Activated naive CD4-positive, alpha-beta T cell treated with anti-CD3 and anti-CD28 coated beads, Interleukin-2, amount 50 U/mL, for 16 hours (primary cell): ENCODE results near the gene TRAF3IP1.
"Not testable (repeated sequence)": the region's sequence is repeated elsewhere in the genome, so short reads cannot be mapped to it uniquely, and the experiment has no call there.

Source experiments
- DNase-seq: peaks from one replicate; pipeline ENCODE4 v3.0.0-alpha.2; 2020

The TRAF3IP1 gene

DNA sequence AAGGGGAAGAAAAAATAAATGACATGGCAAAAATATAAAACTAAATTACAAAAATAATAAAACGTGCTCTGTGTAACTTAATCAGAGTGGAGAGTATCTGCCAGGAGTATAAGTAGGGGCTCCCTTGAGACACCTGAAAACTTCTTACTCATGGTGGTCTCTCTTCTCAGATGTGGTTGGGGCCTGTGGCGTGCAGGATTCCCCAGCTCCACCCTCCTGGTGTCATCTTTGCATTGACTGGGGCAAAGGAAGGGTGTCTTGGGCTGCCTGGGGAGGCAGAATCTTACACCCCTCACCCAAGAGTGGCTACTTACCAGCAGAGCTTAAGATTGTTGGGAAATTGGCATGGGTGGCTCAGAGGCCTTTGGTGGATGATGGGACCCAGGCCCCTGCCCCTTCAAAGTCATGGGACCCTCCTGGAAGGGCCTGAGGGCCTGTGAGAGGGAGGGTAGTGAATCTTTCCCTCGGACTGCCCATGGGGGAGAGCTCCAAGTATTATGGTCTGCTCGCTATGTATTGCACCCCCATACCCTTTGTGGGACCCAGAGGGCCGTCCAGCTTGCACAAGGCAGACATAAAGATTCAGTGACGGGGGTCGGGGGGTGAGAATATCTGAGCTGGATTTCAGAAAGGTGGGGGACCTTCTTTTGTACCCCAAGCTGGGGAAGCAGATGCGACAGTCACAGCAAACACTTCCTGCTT is 6.9 kb upstream of the TRAF3IP1 start:
- no peak for DNase-seq

DNA sequence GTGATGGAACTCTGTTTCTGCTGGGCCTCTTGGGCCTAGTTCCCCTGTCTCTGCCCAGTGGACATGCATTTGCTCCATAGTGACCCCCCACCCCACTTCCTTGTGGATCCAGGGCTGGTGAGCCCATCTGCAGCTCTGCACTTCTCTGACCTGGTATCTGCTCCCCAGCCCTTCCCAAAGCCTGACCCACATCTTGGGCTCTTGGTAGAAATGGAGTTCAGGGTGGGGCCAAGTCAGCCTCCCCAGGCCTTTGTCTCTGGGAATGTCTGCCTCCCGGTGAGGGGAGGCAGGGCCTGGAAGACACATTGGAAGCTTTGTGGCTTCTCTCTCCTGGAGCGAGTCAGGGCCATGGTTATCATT is 6.3 kb upstream of the TRAF3IP1 start:
- DNase-seq, result no peak

DNA sequence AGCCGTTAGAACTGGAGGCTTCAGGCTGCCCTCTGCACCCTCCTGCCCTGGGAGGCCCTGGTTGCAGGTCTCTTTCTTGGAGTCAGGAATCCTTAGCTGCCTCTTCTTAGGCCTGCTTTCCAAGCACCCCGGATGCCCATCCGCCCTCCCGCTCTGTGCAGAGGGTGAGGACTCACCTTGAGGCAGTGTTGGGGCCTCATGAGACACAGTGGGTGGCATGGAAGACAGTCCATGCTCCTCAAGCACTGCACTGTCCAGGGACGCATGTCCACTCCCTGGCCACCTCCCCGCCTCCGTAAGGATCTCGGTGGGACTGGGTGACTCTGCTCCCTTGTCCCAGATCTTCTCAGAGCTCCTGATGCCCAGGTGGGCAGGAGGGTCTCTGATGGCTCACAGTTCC is 5.7 kb upstream of the TRAF3IP1 start:
- no peak for DNase-seq

- no peak for DNase-seq
These were observed 5.2 kb upstream of the TRAF3IP1 start for GRCh38 chr2:238315031-238315595.

DNA sequence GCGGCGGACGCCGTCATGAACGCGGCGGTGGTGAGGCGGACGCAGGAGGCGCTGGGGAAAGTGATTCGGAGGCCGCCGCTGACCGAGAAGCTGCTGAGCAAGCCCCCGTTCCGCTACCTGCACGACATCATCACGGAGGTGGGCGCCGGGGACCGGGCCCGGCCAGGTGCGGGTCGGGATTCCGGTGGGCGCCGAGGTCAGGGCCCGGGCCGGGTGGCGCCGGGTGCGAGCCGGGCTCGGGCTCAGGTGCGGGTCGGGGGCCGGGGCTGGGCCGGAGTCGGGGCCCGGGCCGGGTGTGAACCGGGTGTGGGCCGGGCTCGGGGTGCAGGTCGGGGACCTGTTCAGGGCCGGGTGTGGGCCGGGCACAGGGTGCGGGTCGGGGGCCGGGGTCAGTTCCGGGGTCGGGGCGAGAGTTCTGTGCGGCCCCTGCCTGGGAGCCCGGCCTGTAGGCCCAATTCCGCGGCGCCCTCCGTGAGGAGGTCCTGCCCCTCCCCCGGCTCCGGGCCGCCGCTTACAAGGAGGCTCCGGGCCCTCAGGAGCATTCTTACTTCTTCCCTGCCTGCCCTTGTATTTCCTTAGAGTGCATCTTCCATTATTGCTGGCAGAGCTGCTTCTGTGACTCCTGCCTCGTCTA is 447 bp downstream of the TRAF3IP1 start:
- no peak for DNase-seq

DNA sequence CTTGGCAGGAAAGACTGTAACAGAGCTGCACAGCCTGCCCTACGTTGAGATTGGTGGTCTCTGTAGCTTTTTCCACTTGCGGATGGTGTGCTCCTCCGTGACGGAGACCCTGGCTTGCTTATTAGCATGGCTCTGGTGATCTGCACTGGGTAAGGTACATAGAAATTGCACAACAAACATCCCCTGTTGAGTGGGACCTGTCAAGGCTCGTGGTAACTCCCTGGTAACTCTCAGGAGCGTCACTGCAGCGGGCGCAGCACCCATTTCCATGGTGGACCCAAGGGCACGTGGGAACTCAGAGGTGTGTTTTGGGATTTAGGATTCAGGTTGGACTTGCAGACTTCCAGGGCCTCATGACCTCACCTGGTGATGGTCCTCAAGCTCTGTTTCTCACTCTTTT is 1.1 kb downstream of the TRAF3IP1 start:
- no peak for DNase-seq

- DNase-seq, result no peak
These were observed 1.7 kb downstream of the TRAF3IP1 start for GRCh38 chr2:238322001-238322411.

DNA sequence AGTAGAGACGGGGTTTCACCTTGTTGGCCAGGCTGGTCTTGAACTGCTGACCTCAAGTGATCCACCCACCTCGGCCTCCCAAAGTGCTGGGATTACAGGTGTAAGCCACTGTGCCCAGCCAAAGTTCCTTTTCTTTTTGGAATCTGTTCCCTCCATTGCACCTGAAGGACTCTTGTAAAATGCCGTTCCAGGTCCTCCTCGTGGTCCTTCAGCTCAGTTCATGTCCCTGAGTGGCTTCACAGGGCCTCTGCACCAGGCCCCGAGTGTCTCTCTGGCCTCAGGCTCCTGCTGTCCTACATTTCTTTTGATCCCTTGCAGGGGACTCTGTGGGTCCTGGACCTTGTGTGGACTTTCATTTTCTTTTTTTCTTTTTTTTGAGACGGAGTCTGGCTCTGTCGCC is 3.9 kb downstream of the TRAF3IP1 start:
- not testable (repeated sequence) for DNase-seq

DNA sequence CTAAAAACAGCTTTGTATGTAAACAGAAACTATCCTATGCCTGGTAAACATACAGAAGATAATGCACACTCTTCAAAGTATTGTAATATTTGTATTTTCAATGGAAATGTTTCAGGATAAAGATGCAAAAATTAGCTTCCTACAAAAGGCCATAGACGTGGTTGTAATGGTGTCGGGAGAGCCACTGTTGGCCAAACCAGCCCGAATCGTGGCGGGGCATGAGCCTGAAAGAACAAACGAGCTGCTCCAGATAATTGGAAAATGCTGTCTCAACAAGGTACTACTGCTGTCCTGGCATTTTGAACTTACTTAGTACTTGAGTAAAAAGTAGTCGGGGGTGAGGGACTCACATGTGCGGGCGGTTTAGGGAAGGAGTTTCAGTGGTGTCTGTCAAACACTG is 5.4 kb downstream of the TRAF3IP1 start:
- DNase-seq, result no peak

- DNase-seq, result no peak
These were observed 6.6 kb downstream of the TRAF3IP1 start for GRCh38 chr2:238326801-238327365.

GRCh38 chr2:238327751-238328150 is 7.4 kb downstream of the TRAF3IP1 start:
- DNase-seq, result no peak

DNA sequence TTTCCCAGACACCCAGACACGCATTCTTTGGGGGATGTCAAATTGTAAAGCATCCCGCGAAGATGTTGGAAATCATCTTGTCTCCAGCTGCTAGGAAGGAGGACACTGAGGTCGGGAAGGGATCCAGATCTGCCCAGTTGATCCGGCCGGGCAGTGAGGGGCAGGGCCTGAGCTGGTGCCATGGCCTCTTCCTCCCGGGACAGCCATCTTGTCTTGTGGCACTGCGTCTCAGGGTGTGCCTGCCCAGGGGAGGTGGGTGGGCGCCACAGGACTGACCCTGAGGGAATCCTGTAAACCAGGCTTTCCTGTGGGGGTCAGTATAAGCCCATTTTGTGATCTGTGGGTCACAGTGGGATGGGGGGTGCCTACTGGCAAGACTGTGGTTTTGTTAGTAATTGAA is 10.1 kb downstream of the TRAF3IP1 start:
- no peak for DNase-seq

DNA sequence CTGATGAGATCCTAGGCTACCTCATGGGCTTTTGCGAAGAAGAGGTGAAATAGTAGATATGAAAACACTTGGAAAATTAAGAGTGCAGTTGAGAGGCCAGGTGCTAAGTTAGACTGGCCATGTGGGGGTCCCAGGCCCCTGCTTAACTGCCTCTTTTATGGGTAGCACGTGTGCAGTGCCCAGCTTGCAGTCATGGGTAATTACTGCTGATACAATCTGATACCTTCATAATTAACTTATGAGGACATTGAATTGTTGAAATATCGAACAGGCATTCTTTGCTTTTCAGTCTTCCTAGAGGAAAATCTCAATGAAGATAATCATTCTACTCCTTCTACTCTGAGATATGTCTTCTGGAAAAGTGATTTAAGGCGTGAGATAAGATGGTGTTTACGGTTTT is 11.6 kb downstream of the TRAF3IP1 start:
- no peak for DNase-seq

DNA sequence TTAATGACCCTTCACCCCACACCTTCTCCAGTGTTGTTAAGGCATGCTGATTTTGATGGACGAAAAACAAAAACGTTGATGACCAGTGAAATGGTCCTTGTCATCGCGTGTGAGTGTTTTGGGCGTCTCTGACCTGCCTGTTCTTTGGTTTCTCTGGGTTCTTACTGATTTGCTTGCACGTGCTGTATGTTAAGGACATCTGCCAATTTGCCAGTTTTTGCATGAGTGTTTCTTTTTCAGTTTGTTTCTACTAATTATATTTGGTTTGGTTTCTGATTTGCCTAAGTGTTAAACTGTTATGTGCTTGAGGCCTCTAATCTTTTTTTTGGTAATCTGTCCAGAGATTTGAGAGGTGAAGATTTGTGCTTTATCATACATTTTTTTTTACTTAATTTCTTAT is 14.6 kb downstream of the TRAF3IP1 start:
- DNase-seq, result no peak

GRCh38 chr2:238335591-238335990 is 15.3 kb downstream of the TRAF3IP1 start:
- DNase-seq, result not testable (repeated sequence)

DNA sequence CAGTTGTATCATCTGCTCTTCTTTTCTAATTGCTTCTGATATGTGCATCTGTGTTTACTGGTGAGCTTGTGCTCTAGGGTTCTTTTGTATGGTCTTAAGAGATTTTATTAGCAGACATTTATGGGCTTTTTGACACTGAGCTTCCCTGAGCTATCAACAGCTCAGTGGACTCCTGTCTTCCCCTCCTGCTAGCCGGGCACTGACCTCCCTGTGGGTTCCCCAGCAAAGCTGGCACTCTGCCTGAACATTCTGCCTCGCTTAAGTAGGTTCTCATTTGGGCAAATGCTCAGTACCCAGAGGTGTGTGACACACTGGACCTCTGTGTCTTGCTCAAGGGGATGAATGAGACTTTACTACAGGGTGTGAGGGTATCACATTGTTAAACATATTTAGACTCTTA is 15.8 kb downstream of the TRAF3IP1 start:
- DNase-seq, result no peak

DNA sequence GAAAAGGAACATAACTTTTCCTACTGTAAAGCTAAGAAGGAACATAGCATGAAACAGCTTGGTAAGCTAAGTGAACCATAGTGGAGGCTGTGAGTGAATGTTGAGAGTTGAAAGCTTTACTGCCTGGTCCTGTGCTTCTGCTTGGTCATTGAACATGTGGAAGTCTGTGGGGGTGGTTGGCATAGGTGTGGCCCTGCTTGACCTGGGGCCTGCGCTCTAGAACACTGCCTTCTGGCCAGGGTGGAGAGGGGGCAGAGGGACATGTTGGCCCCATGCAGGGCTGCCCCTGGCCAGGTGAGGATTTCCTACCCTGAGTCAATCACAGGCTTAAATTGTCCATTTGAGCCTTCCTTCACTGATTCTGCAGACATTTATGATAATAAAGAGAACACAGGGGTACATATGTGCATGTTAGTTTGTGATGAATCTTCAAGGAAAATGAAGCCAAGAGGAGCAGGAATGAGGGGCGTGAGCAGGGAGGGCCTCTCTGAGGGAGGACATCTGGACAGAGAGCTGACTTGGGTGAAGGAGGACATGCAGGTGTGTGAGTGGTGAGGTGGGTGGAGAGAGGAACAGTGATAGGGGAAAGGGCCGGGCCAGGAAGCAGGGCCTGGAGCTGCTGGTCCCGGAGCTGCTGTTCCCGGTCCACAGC is 16.6 kb downstream of the TRAF3IP1 start:
- no peak for DNase-seq

DNA sequence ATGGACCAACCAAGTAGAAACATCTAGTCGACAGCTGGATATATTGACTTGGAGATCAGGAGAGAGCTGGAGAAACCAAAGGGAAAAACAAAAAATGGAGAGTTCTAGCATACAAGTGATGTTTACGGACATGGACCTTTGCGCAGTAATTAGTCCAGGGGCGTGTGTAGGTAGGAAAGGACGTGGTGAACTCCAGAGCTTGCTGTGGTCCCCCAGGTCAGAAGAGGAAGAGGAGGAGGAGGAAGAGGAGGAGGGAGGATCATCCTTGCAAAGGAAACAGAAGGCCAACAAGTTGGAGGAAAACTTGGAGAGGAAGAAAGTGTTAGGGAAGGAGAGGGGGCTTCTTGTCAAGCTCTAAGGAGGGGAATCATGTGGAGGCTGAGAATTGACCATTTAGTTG is 17.5 kb downstream of the TRAF3IP1 start:
- DNase-seq, result no peak

DNA sequence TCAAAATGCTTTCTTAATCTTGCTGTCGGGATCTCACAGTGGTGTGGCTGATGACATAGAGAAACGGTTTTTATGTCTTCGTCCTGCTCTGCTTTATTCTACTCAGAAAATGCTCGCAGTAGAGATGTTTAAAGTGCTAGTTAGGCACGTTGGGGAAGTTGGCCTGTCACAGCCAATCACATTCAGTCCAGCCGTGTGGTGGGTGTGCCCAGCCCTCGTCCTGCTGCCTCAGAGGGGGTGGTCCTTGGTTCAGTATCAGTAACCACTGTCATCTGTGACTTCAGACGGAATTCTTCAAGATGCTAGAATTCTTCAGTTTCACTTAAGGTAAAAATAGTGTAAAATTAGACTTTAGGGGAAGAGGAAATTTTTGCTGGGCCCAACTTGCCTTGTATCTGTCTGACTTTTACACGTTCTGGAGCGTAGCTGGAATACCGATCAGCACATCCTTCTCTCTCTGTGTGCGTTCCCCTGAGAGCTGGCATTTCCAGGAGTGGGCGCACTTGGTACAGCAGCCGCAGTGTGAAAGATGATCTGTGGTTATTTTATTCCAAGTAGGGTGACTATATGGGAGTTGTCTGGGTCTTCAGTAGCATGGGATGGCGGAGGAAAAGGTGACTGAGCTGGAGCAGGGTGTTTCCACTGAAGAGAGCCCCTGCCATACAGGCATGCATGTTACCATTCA is 18.5 kb downstream of the TRAF3IP1 start:
- no peak for DNase-seq

DNA sequence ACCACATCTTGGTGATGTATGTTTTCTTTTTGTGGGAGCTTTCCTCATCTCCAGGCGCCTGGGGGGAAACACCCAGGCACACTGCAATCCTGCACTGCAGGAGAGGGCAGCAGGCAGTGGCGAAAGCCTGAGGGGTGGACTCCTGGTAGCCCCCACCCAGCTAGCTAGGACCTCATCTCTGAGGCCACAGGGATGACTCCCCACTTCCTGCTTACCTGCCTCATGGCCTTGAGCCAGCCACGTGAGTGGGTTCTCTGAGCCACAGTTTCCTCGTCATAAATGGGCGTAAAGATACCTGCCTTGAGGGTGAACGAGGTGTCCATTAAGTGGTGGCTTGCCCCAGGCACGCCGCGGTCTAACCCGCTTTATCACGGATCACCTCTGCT is 19.1 kb downstream of the TRAF3IP1 start:
- no peak for DNase-seq

- no peak for DNase-seq
These were observed 19.5 kb downstream of the TRAF3IP1 start for GRCh38 chr2:238339814-238340213.

GRCh38 chr2:238341536-238341935 is 21.2 kb downstream of the TRAF3IP1 start:
- no peak for DNase-seq

DNA sequence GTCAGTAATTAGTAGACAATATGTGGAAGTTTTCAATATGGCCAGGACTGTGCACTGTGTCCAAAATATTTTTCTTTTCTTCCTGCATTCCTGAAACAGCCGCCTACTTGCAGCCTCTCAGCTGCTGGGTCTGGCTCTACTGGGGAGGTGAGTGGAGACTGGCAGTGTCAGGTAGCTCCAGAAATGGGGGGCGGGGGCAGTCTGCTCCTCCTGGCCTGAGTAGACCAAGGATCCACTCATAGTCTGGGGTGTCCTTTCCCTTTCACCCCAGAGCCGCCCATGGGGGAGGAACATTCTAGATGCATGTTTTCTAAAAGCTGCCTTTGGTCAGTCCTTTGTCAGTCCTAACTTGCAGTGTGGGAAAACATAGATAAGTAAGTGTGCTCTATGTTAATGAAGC is 23.7 kb downstream of the TRAF3IP1 start:
- no peak for DNase-seq
